Prostate gland (tissue), 2 donors: ENCODE data around the gene OSR1.

Experiments
- CTCF ChIP-seq, 4 experiments: fragments of 200-600 bp in 2 of 4; fragments of 450-650 bp in 2 of 4; sonication (generic) in 2 of 4; IDR thresholded peaks; 1 replicate in 3 of 4; 2 replicates in 1 of 4; pipeline ENCODE4 v1.5.1; 2016 to 2019; ENCODE audit warnings: antibody characterized with exemption in 4 of 4, mild to moderate bottlenecking in 2 of 4, moderate library complexity in 2 of 4
- POLR2A ChIP-seq: fragments of 450-650 bp; IDR thresholded peaks from one replicate; pipeline ENCODE4 v1.6.1; 2016; ENCODE audit warnings: antibody characterized with exemption, mild to moderate bottlenecking
- POLR2AphosphoS5 ChIP-seq: sonication (generic); formaldehyde crosslinking; IDR thresholded peaks from one replicate; pipeline ENCODE4 v1.6.1; 2017; ENCODE audit warnings: antibody characterized with exemption

GRCh38 chr2:19337742-19338141 is 20.7 kb downstream of the OSR1 start:
- TF ChIP-seq POLR2A = no peak
- no peak for TF ChIP-seq CTCF (IDR thresholded peaks at IDR 0.05)
- no peak for TF ChIP-seq POLR2AphosphoS5
